Testis (tissue), 2 donors: ENCODE data around the gene DDN.

Experiments used
- CTCF ChIP-seq, 3 experiments: fragments of 450-650 bp in 2 of 3; fragments of 200-600 bp in 1 of 3; sonication (generic) in 1 of 3; IDR thresholded peaks; one replicate each; pipeline ENCODE4 v1.5.1; 2016 to 2019; ENCODE audit warnings: antibody characterized with exemption in 3 of 3, mild to moderate bottlenecking in 2 of 3, moderate library complexity in 1 of 3
- POLR2A ChIP-seq: fragments of 450-650 bp; IDR thresholded peaks from one replicate; pipeline ENCODE4 v1.6.1; 2017; ENCODE audit warnings: antibody characterized with exemption, mild to moderate bottlenecking, moderate library complexity

GRCh38 chr12:49030714-49031572 is 31.8 kb upstream of the DDN start:
- TF ChIP-seq CTCF (IDR thresholded peaks at IDR 0.05) (no peak), POLR2A (no peak)
